ENCODE results near the gene CDKN1B. TPM values are rescaled to one million over a fixed set of nuclear protein-coding genes. Genes with fewer than 3 reads are reported as not detected.

Gene CDKN1B
- total RNA-seq, 8 experiments from 2014 or later, result 16.6 to 89.8 (median 68.6) TPM

- Histone ChIP-seq H3K4me1 (replicated peaks in 1 of 2) (no peaks in the 10 kb centered on the region), H3K27ac (no peak overlapping the region), H3K4me3 (no peak overlapping the region)
- WGBS, 10 experiments, result 0 to 80% (median 60%) methylated on average over 1 of the region's 1 CpG; no CpG with 5 or more reads in 7 of the 10 experiments
- in situ Hi-C loops (cut with MboI; ENCODE audit: low pct_unique_long_range_greater_than_20kb in 2 of 9, low sequenced_read_pairs in 9 of 9, unreplicated experiment in 9 of 9), result loop anchor here in 6 of 9 experiments (10.0 to 25.0 kb wide), 5 partner anchors 194 to 1119 kb away; partner anchors contain the start of genes BORCS5 (in 2 of the 6) and MANSC1 (in 2 of the 6)
- ATAC-seq (replicated peaks in 6 of 8), result peak in 5 of 8 experiments; percentile 32 to 86 (median 50)
These were observed 11.2 kb upstream of the CDKN1B start for GRCh38 chr12:12705838-12706520.

GRCh38 chr12:12713932-12714275 is 3.3 kb upstream of the CDKN1B start:
- H3K27ac ChIP-seq, result no peak overlapping the region
- peak overlapping the region in 3 of 5 donors; percentile 17 to 20 (median 18) for H3K4me3 ChIP-seq
- H3K4me1 ChIP-seq (replicated peaks in 1 of 2), result peaks cover 19 to 28% of the 10 kb centered on the region in 2 donors
- ATAC-seq (replicated peaks in 6 of 8), result no peak
- in situ Hi-C loops (cut with MboI; ENCODE audit: low pct_unique_long_range_greater_than_20kb in 2 of 9, low sequenced_read_pairs in 9 of 9, unreplicated experiment in 9 of 9), result loop anchor here in 4 of 9 experiments (25.0 kb wide), 4 partner anchors 202 to 1127 kb away; partner anchors contain the start of genes BORCS5 (in 2 of the 4) and MANSC1 (in 2 of the 4)
- 0 to 67% (median 36%) methylated on average over 1 to 2 of the region's 2 CpGs for WGBS, 10 experiments

GRCh38 chr12:12714276-12715021 is 2.7 kb upstream of the CDKN1B start:
- Histone ChIP-seq H3K27ac (peak overlapping the region in 1 of 2 donors; percentile 45), H3K4me3 (peak overlapping the region in 4 of 5 donors; percentile 5 to 20 (median 18)), H3K4me1 (replicated peaks in 1 of 2) (peaks cover 21 to 29% of the 10 kb centered on the region in 2 donors)
- in situ Hi-C loops (cut with MboI; ENCODE audit: low pct_unique_long_range_greater_than_20kb in 2 of 9, low sequenced_read_pairs in 9 of 9, unreplicated experiment in 9 of 9), result loop anchor here in 4 of 9 experiments (25.0 kb wide), 4 partner anchors 202 to 1127 kb away; partner anchors contain the start of genes BORCS5 (in 2 of the 4) and MANSC1 (in 2 of the 4)
- peak in 4 of 8 experiments; percentile 1 to 4 (median 2) for ATAC-seq (replicated peaks in 6 of 8)
- WGBS, 10 experiments, result 6 to 48% (median 18%) methylated on average over 3 to 21 of the region's 23 CpGs

GRCh38 chr12:12715128-12715458 is 2.1 kb upstream of the CDKN1B start:
- no peak for ATAC-seq (replicated peaks in 6 of 8)
- peaks cover 24 to 30% of the 10 kb centered on the region in 2 donors for H3K4me1 ChIP-seq (replicated peaks in 1 of 2)
- in situ Hi-C loops (cut with MboI; ENCODE audit: low pct_unique_long_range_greater_than_20kb in 2 of 9, low sequenced_read_pairs in 9 of 9, unreplicated experiment in 9 of 9), result loop anchor here in 4 of 9 experiments (25.0 kb wide), 4 partner anchors 203 to 1128 kb away; partner anchors contain the start of genes BORCS5 (in 2 of the 4) and MANSC1 (in 2 of the 4)
- no peak overlapping the region for H3K4me3 ChIP-seq
- no peak overlapping the region for H3K27ac ChIP-seq

- WGBS, 10 experiments, result 6 to 80% (median 41%) methylated on average over 1 to 7 of the region's 10 CpGs; no CpG with 5 or more reads in 2 of the 10 experiments
- Histone ChIP-seq H3K4me1 (replicated peaks in 1 of 2) (peaks cover 24 to 30% of the 10 kb centered on the region in 2 donors), H3K4me3 (peak overlapping the region in 3 of 5 donors; percentile 91 to 97 (median 96)), H3K27ac (peak overlapping the region in 1 of 2 donors; percentile 98)
- no peak for ATAC-seq (replicated peaks in 6 of 8)
- in situ Hi-C loops (cut with MboI; ENCODE audit: low pct_unique_long_range_greater_than_20kb in 2 of 9, low sequenced_read_pairs in 9 of 9, unreplicated experiment in 9 of 9), result loop anchor here in 4 of 9 experiments (25.0 kb wide), 4 partner anchors 203 to 1128 kb away; partner anchors contain the start of genes BORCS5 (in 2 of the 4) and MANSC1 (in 2 of the 4)
These were observed 1.6 kb upstream of the CDKN1B start for GRCh38 chr12:12715459-12716150.

GRCh38 chr12:12716151-12716792 is 896 bp upstream of the CDKN1B start:
- peak in 4 of 8 experiments; percentile 0 to 6 (median 1) for ATAC-seq (replicated peaks in 6 of 8)
- H3K4me3 ChIP-seq, result peak overlapping the region; percentile 76 to 97 (median 96)
- in situ Hi-C loops (cut with MboI; ENCODE audit: low pct_unique_long_range_greater_than_20kb in 2 of 9, low sequenced_read_pairs in 9 of 9, unreplicated experiment in 9 of 9), result loop anchor here in 4 of 9 experiments (25.0 kb wide), 4 partner anchors 204 to 1129 kb away; partner anchors contain the start of genes BORCS5 (in 2 of the 4) and MANSC1 (in 2 of the 4)
- 0 to 39% (median 9%) methylated on average over 1 to 11 of the region's 15 CpGs; no CpG with 5 or more reads in 1 of the 10 experiments for WGBS, 10 experiments
- peaks cover 24 to 30% of the 10 kb centered on the region in 2 donors for H3K4me1 ChIP-seq (replicated peaks in 1 of 2)
- peak overlapping the region; percentile 92 to 98 for H3K27ac ChIP-seq

- Histone ChIP-seq H3K27ac (peak overlapping the region; percentile 92 to 98), H3K4me1 (replicated peaks in 1 of 2) (peaks cover 24 to 30% of the 10 kb centered on the region in 2 donors), H3K4me3 (peak overlapping the region; percentile 76 to 97 (median 96))
- 0 to 1% (median 0%) methylated on average over 1 to 34 of the region's 62 CpGs; no CpG with 5 or more reads in 2 of the 10 experiments for WGBS, 10 experiments
- peak; percentile 4 to 60 (median 42) for ATAC-seq (replicated peaks in 6 of 8)
- in situ Hi-C loops (cut with MboI; ENCODE audit: low pct_unique_long_range_greater_than_20kb in 2 of 9, low sequenced_read_pairs in 9 of 9, unreplicated experiment in 9 of 9), result loop anchor here in 4 of 9 experiments (25.0 kb wide), 4 partner anchors 205 to 1130 kb away; partner anchors contain the start of genes BORCS5 (in 2 of the 4) and MANSC1 (in 2 of the 4)
These were observed 615 bp downstream of the CDKN1B start for GRCh38 chr12:12717586-12718380.

GRCh38 chr12:12718381-12718759 is 1.2 kb downstream of the CDKN1B start:
- H3K4me1 ChIP-seq (replicated peaks in 1 of 2), result peaks cover 24 to 30% of the 10 kb centered on the region in 2 donors
- in situ Hi-C loops (cut with MboI; ENCODE audit: low pct_unique_long_range_greater_than_20kb in 2 of 9, low sequenced_read_pairs in 9 of 9, unreplicated experiment in 9 of 9), result loop anchor here in 4 of 9 experiments (25.0 kb wide), 4 partner anchors 206 to 1131 kb away; partner anchors contain the start of genes BORCS5 (in 2 of the 4) and MANSC1 (in 2 of the 4)
- peak overlapping the region in 1 of 2 donors; percentile 98 for H3K27ac ChIP-seq
- WGBS, 10 experiments, result 0 to 5% (median 0%) methylated on average over 2 to 9 of the region's 9 CpGs; no CpG with 5 or more reads in 1 of the 10 experiments
- peak overlapping the region; percentile 76 to 97 (median 96) for H3K4me3 ChIP-seq
- no peak for ATAC-seq (replicated peaks in 6 of 8)

GRCh38 chr12:12718853-12719252 is 1.7 kb downstream of the CDKN1B start:
- H3K27ac ChIP-seq, result peak overlapping the region in 1 of 2 donors; percentile 98
- H3K4me3 ChIP-seq, result peak overlapping the region; percentile 76 to 97 (median 96)
- no peak for ATAC-seq (replicated peaks in 6 of 8)
- peaks cover 22 to 28% of the 10 kb centered on the region in 2 donors for H3K4me1 ChIP-seq (replicated peaks in 1 of 2)
- 0 to 5% (median 0%) methylated on average over 1 to 12 of the region's 14 CpGs; no CpG with 5 or more reads in 1 of the 10 experiments for WGBS, 10 experiments
- in situ Hi-C loops (cut with MboI; ENCODE audit: low pct_unique_long_range_greater_than_20kb in 2 of 9, low sequenced_read_pairs in 9 of 9, unreplicated experiment in 9 of 9), result loop anchor here in 4 of 9 experiments (25.0 kb wide), 4 partner anchors 207 to 1132 kb away; partner anchors contain the start of genes BORCS5 (in 2 of the 4) and MANSC1 (in 2 of the 4)

GRCh38 chr12:12719496-12719895 is 2.3 kb downstream of the CDKN1B start:
- H3K27ac ChIP-seq, result no peak overlapping the region
- no peak for ATAC-seq (replicated peaks in 6 of 8)
- WGBS, 10 experiments, result 0 to 43% (median 16%) methylated on average over 1 to 3 of the region's 3 CpGs; no CpG with 5 or more reads in 2 of the 10 experiments
- peak overlapping the region; percentile 76 to 97 (median 96) for H3K4me3 ChIP-seq
- H3K4me1 ChIP-seq (replicated peaks in 1 of 2), result peaks cover 16 to 21% of the 10 kb centered on the region in 2 donors
- in situ Hi-C loops (cut with MboI; ENCODE audit: low pct_unique_long_range_greater_than_20kb in 2 of 9, low sequenced_read_pairs in 9 of 9, unreplicated experiment in 9 of 9), result loop anchor here in 4 of 9 experiments (25.0 kb wide), 4 partner anchors 207 to 1132 kb away; partner anchors contain the start of genes BORCS5 (in 2 of the 4) and MANSC1 (in 2 of the 4)

Measured in motor neuron (in vitro differentiated cells).